Endothelial cell of umbilical vein (primary cell): ENCODE results near the gene FAM234B. TPM values are rescaled to one million over a fixed set of nuclear protein-coding genes. Genes with fewer than 3 reads are reported as not detected.

Experiments
- BruUV-seq: library from RNA; stranded (reverse); fragments of 400-500 nt; replicated peaks from 2 replicates; lab custom pipeline; 2021; lab: Mats Ljungman, UMichigan
- CTCF ChIA-PET: fragments of 300-600, 350-600 bp; sonication (Branson Sonifier 250); formaldehyde crosslinking; loops from one replicate; lab custom pipeline; 2021; ENCODE audit warnings: antibody characterized with exemption, inconsistent platforms; lab: Charles Lee
- POLR2A ChIA-PET: fragments of 300-600, 350-600 bp; sonication (Branson Sonifier 250); formaldehyde crosslinking; loops from one replicate; lab custom pipeline; 2021; ENCODE audit warnings: antibody characterized with exemption, inconsistent platforms; lab: Charles Lee
- DNase-seq: peaks from one replicate; pipeline ENCODE4 v3.0.0-alpha.2; 2011; ENCODE audit warnings: low read depth, low spot score
- FAIRE-seq: peaks from 2 replicates; lab custom pipeline; 2011; peaks lifted over from hg19 to GRCh38; lab: Jason Lieb, UNC
- H2AFZ ChIP-seq: 2 replicates; pipeline ENCODE4 v1.6.0; 2012; ENCODE audit warnings: low read depth, low read length, control low read depth, inconsistent platforms
- H3K27ac ChIP-seq: 2 replicates; pipeline ENCODE4 v1.5.1; 2011; ENCODE audit warnings: low read depth, mild to moderate bottlenecking, control low read depth, low read length, moderate library complexity; ENCODE audit not compliant: insufficient read depth
- H3K27me3 ChIP-seq, 2 experiments: 2 replicates each; pipeline versions ENCODE4 v1.6.0 to v1.6.1; 2011; ENCODE audit warnings: low read length in 2 of 2, mixed read lengths in 1 of 2; ENCODE audit not compliant: control insufficient read depth in 2 of 2, insufficient read depth in 2 of 2
- H3K36me3 ChIP-seq, 2 experiments: 2 replicates in 1 of 2; 3 replicates in 1 of 2; pipeline ENCODE4 v1.5.1; 2011; ENCODE audit warnings: low read length in 2 of 2, mild to moderate bottlenecking in 1 of 2, moderate library complexity in 1 of 2; ENCODE audit not compliant: control insufficient read depth in 2 of 2, insufficient read depth in 2 of 2; ENCODE audit errors: extremely low read depth in 1 of 2
- H3K4me1 ChIP-seq: 3 replicates; pipeline ENCODE4 v1.5.1; 2011; ENCODE audit warnings: mild to moderate bottlenecking, low read length; ENCODE audit not compliant: control insufficient read depth, insufficient read depth; ENCODE audit errors: extremely low read depth
- H3K4me2 ChIP-seq: 2 replicates; pipeline ENCODE4 v1.6.1; 2011; ENCODE audit warnings: low read length, control low read depth, mixed read lengths; ENCODE audit not compliant: insufficient read depth
- H3K4me3 ChIP-seq, 3 experiments: fragments of 200-600 bp in 1 of 3; sonication (generic), shearing (Covaris generic) in 1 of 3; replicated peaks in 1 of 3; 2 replicates each; pipeline ENCODE4 v1.5.1; 2011 to 2016; ENCODE audit warnings: control low read depth in 3 of 3, low read length in 3 of 3, mild to moderate bottlenecking in 2 of 3, inconsistent platforms in 1 of 3, low read depth in 1 of 3, moderate library complexity in 1 of 3; ENCODE audit not compliant: insufficient read depth in 1 of 3
- H3K79me2 ChIP-seq: 2 replicates; pipeline ENCODE4 v1.6.0; 2012; ENCODE audit warnings: low read length, inconsistent platforms; ENCODE audit not compliant: control insufficient read depth, insufficient read depth
- H3K9ac ChIP-seq: replicated peaks from 2 replicates; pipeline ENCODE3; 2011; ENCODE audit warnings: low read length, control low read depth; ENCODE audit not compliant: insufficient read depth; ENCODE audit errors: extremely low read depth
- H3K9me1 ChIP-seq: replicated peaks from 3 replicates; pipeline ENCODE4 v1.6.0; 2011; ENCODE audit warnings: mild to moderate bottlenecking, low read length; ENCODE audit not compliant: control insufficient read depth, insufficient read depth; ENCODE audit errors: extremely low read depth
- H3K9me3 ChIP-seq: replicated peaks from 2 replicates; pipeline ENCODE4 v1.5.1; 2012; ENCODE audit warnings: low read length, inconsistent platforms; ENCODE audit not compliant: control insufficient read depth, insufficient read depth
- H4K20me1 ChIP-seq: replicated peaks from 2 replicates; pipeline ENCODE3; 2011; ENCODE audit warnings: mild to moderate bottlenecking, low read length; ENCODE audit not compliant: control insufficient read depth, insufficient read depth; ENCODE audit errors: extremely low read depth
- CTCF ChIP-seq, 2 donors: IDR thresholded peaks; 1 replicate in 1 of 2; 2 replicates in 1 of 2; pipeline ENCODE4 v1.5.1; 2011; ENCODE audit warnings: low read length in 2 of 2, mild to moderate bottlenecking in 2 of 2, moderate library complexity in 2 of 2, control low read depth in 1 of 2, inconsistent platforms in 1 of 2, low read depth in 1 of 2; ENCODE audit not compliant: insufficient read depth in 1 of 2; ENCODE audit errors: extremely low read depth in 1 of 2
- EZH2 ChIP-seq: IDR thresholded peaks from 2 replicates; pipeline ENCODE4 v1.6.1; 2012; ENCODE audit warnings: borderline replicate concordance, low read depth, mild to moderate bottlenecking, moderate library complexity, low read length, inconsistent platforms; ENCODE audit not compliant: severe bottlenecking
- FOS ChIP-seq: IDR thresholded peaks from 2 replicates; pipeline ENCODE4 v1.6.1; 2011; ENCODE audit warnings: mild to moderate bottlenecking, low read length, moderate library complexity, borderline replicate concordance; ENCODE audit not compliant: insufficient read depth
- GATA2 ChIP-seq: IDR thresholded peaks from 2 replicates; pipeline ENCODE4 v1.7.0; 2011; ENCODE audit warnings: low read depth, mild to moderate bottlenecking, moderate library complexity, mixed read lengths, low read length; ENCODE audit not compliant: insufficient read length, insufficient read depth
- JUN ChIP-seq: IDR thresholded peaks from 2 replicates; pipeline ENCODE4 v1.6.1; 2011; ENCODE audit warnings: borderline replicate concordance, low read depth; ENCODE audit not compliant: insufficient read length, insufficient read depth
- MYC ChIP-seq: IDR thresholded peaks from one replicate; pipeline ENCODE4 v1.6.1; 2011; ENCODE audit warnings: mild to moderate bottlenecking, low read depth, low read length
- POLR2A ChIP-seq: IDR thresholded peaks from 2 replicates; pipeline ENCODE4 v1.6.1; 2012; ENCODE audit warnings: low read depth, mild to moderate bottlenecking, control low read depth, low read length
- POLR2AphosphoS5 ChIP-seq: IDR thresholded peaks from 2 replicates; pipeline ENCODE4 v1.6.1; 2012; ENCODE audit warnings: low read depth, mild to moderate bottlenecking, control low read depth, low read length, moderate library complexity; ENCODE audit not compliant: insufficient read depth
- dilution Hi-C: fragments of 300-500 bp; cut with MboI; formaldehyde crosslinking; loops from one replicate; pipeline ENCODE4 v1.15.0; 2019; ENCODE audit warnings: low sequenced_read_pairs; ENCODE audit not compliant: extremely low pct_ligation_motif_present
- intact Hi-C: fragments of 100-400 bp; cut with micrococcal nuclease; formaldehyde crosslinking; loops from one replicate; pipeline ENCODE4 v1.10.0; 2022
- polyA plus RNA-seq, 4 experiments: library from polyadenylated mRNA; depleted of rRNA in 3 of 4; stranded (reverse) in 3 of 4; unstranded in 1 of 4; fragments of >200 nt; gene quantifications; 2 replicates each; pipeline versions ENCODE4 v1.2.1 to v1.2.3, GENCODE V29; 2011 to 2012; ENCODE audit warnings: missing spikeins in 1 of 4
- total RNA-seq: library from RNA; stranded (reverse); gene quantifications from 2 replicates; pipeline ENCODE4 v1.2.3, GENCODE V29; 2021
- TF ChIP-seq, protein P1 (sequence below): IDR thresholded peaks from 2 replicates; pipeline ENCODE4 v1.6.1; 2011; ENCODE audit not compliant: insufficient read depth, insufficient read length

The FAM234B gene
- total and polyA plus RNA-seq, 2 donors (not counting 3 experiments of a cell fraction or from before 2014, with no cell fraction given), result 4.9 to 13.2 TPM

DNA sequence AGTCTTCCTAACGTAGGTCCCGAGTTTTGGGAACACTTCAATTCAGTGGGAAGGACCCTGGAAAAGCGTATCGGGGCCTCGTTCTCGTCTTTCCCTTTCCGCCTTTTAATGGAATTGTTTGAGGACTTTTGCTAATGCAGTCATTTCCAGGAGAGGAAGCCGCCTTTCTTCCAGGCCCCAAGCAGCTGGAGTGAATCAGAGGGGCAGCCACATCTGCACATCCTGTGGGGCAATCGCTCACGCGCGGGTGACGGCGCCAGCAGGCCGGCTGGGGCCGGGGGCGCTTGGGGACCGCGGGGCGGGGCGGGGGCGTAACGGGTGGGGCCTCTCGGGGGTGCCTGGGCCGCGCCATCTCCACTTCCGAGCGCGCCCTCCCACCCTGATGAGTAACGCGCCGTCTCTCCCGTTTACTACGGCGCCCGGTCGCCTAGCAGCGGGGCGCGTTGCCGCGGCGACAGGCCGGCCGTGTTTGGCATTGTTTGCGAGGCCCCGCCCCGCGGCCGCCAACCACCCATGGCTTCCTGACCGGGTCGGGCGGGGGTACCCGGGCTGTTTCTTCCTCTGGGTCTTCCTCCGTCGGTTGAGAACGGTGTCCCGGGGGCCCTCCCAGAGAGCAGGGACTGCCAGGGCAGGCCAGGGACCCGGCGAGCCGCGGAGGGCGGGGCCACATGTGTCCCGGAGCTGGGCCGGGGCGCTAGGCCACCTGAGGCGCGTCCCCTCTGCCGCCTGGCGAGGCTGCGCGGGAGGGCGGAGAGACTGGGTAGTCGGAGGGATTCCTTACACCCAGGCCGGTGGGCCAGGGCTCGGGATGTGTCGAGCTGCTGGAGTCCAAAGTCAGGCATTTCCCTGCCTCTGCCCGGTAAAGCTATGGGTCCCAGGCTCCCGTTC lies 56.9 kb downstream of the FAM234B start:
- H3K9me1 ChIP-seq, result no peaks in the 10 kb centered on the region
- peak overlapping the region; percentile 54 for H2AFZ ChIP-seq
- peak; percentile 96 for FAIRE-seq
- H3K9me3 ChIP-seq, result no peaks in the 10 kb centered on the region
- TF ChIP-seq, protein P1, sequence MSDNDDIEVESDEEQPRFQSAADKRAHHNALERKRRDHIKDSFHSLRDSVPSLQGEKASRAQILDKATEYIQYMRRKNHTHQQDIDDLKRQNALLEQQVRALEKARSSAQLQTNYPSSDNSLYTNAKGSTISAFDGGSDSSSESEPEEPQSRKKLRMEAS, result peak; percentile 62
- peak; percentile 79 for TF ChIP-seq JUN
- peak; percentile 6 for TF ChIP-seq MYC
- no peak for TF ChIP-seq EZH2
- peak; percentile 95 for TF ChIP-seq POLR2AphosphoS5
- TF ChIP-seq CTCF (IDR thresholded peaks at IDR 0.05; ENCODE audit: extremely low read depth in 1 of 2, insufficient read depth in 1 of 2, low read depth in 1 of 2, low read length in 2 of 2), result no peak
- TF ChIP-seq GATA2, result peak; percentile 30
- peak; percentile 70 for TF ChIP-seq FOS
- TF ChIP-seq POLR2A, result no peak
- no peaks in the 10 kb centered on the region for H3K79me2 ChIP-seq
- H4K20me1 ChIP-seq, result no peaks in the 10 kb centered on the region
- peak; percentile 95 for DNase-seq
- no TSS peak for BruUV-seq
- H3K36me3 ChIP-seq, result no peaks in the 10 kb centered on the region
- H3K27me3 ChIP-seq, result no peaks in the 10 kb centered on the region
- H3K9ac ChIP-seq, result peak overlapping the region; percentile 97
- intact Hi-C loops (loop anchor here (1.0 kb wide), 5 partner anchors 15 to 293 kb away; partner anchors contain the start of gene EMP1), dilution Hi-C loops (no loop called here)
- ChIA-PET CTCF (interaction anchor here (0.7 to 6.0 kb wide), 11 partner anchors 14 to 185 kb away, joined by 3 to 89 read pairs (median 5); partner anchors contain the start of gene EMP1), POLR2A (interaction anchor here (1.0 to 2.2 kb wide), 5 partner anchors 22 to 105 kb away, joined by 3 to 8 read pairs (median 4); partner anchors contain the start of gene EMP1)
- H3K4me1 ChIP-seq, result peaks cover 46% of the 10 kb centered on the region
- H3K27ac ChIP-seq, result peak overlapping the region; percentile 100
- peak overlapping the region; percentile 77 for H3K4me2 ChIP-seq
- H3K4me3 ChIP-seq, result peak overlapping the region in 2 of 3 experiments; percentile 36 to 47
